ENCODE data around the gene CCDC141.
"Not testable (repeated sequence)": the region's sequence is repeated elsewhere in the genome, so short reads cannot be mapped to it uniquely, and the experiment has no call there.

DNA sequence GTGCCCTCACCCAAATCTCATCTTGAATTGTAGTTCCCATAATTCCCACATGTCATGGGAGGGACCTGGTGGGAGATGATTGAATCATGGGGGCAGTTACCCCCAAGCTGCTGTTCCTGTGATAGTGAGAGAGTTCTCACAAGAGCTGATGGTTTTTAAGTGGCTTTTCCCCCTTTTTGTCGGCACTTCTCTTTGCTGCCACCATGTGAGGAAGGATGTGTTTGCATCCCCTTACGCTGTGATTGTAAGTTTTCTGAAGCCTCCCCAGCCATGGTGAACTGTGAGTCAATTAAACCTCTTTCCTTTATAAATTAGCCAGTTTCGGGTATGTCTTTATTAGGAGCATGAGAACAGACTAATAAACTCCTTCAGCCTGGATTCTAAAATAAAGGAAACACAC lies 57.2 kb downstream of the CCDC141 start:
- TF ChIP-seq, protein P1, sequence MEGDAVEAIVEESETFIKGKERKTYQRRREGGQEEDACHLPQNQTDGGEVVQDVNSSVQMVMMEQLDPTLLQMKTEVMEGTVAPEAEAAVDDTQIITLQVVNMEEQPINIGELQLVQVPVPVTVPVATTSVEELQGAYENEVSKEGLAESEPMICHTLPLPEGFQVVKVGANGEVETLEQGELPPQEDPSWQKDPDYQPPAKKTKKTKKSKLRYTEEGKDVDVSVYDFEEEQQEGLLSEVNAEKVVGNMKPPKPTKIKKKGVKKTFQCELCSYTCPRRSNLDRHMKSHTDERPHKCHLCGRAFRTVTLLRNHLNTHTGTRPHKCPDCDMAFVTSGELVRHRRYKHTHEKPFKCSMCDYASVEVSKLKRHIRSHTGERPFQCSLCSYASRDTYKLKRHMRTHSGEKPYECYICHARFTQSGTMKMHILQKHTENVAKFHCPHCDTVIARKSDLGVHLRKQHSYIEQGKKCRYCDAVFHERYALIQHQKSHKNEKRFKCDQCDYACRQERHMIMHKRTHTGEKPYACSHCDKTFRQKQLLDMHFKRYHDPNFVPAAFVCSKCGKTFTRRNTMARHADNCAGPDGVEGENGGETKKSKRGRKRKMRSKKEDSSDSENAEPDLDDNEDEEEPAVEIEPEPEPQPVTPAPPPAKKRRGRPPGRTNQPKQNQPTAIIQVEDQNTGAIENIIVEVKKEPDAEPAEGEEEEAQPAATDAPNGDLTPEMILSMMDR (conservative IDR thresholded peaks at IDR 0.05; ENCODE audit: low read depth in 2 of 2) = peak; percentile 42 to 70
- not testable (repeated sequence) for TF ChIP-seq JUNB (IDR thresholded peaks at IDR 0.05; ENCODE audit: unreplicated experiment); ZNF331 (CRISPR knock-in tag; IDR thresholded peaks at IDR 0.05; ENCODE audit: low read depth); EZH2phosphoT487 (IDR thresholded peaks at IDR 0.05; ENCODE audit: unreplicated experiment); POLR2AphosphoS5 (IDR thresholded peaks at IDR 0.05; ENCODE audit: low read depth); CREB1 (CRISPR knock-in tag; IDR thresholded peaks at IDR 0.05; ENCODE audit: low read depth); EZH2 (IDR thresholded peaks at IDR 0.05; ENCODE audit: low read depth, unreplicated experiment); NANOG (IDR thresholded peaks at IDR 0.05; ENCODE audit: borderline replicate concordance)
- TF ChIP-seq, protein P2, sequence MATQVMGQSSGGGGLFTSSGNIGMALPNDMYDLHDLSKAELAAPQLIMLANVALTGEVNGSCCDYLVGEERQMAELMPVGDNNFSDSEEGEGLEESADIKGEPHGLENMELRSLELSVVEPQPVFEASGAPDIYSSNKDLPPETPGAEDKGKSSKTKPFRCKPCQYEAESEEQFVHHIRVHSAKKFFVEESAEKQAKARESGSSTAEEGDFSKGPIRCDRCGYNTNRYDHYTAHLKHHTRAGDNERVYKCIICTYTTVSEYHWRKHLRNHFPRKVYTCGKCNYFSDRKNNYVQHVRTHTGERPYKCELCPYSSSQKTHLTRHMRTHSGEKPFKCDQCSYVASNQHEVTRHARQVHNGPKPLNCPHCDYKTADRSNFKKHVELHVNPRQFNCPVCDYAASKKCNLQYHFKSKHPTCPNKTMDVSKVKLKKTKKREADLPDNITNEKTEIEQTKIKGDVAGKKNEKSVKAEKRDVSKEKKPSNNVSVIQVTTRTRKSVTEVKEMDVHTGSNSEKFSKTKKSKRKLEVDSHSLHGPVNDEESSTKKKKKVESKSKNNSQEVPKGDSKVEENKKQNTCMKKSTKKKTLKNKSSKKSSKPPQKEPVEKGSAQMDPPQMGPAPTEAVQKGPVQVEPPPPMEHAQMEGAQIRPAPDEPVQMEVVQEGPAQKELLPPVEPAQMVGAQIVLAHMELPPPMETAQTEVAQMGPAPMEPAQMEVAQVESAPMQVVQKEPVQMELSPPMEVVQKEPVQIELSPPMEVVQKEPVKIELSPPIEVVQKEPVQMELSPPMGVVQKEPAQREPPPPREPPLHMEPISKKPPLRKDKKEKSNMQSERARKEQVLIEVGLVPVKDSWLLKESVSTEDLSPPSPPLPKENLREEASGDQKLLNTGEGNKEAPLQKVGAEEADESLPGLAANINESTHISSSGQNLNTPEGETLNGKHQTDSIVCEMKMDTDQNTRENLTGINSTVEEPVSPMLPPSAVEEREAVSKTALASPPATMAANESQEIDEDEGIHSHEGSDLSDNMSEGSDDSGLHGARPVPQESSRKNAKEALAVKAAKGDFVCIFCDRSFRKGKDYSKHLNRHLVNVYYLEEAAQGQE (IDR thresholded peaks at IDR 0.05; ENCODE audit: unreplicated experiment) = not testable (repeated sequence)

Data from GM23338 (cell line).